Heart right ventricle (tissue), 16 donors: ENCODE measurements around the gene ADAMTS10. TPM values are rescaled to one million over a fixed set of nuclear protein-coding genes. Genes with fewer than 3 reads are reported as not detected.
A peak's percentile ranks its signal among the peaks of the same experiment; 100 is the strongest.

Source experiments
- ATAC-seq, 8 donors: fragments of 200-7000 bp; cut with Tn5 transposase; one replicate each; pipeline ENCODE4 v1.9.1; 2020; ENCODE audit warnings: mild to moderate bottlenecking in 8 of 8, moderate library complexity in 8 of 8, moderate number of reproducible peaks in 1 of 8
- DNase-seq, 2 donors: peaks; one replicate each; pipeline ENCODE4 v3.0.0-alpha.2; 2020
- H3K27ac ChIP-seq, 10 donors: fragments of 200-600 bp; sonication (generic) in 2 of 10; one replicate each; pipeline versions ENCODE4 v1.5.0 to v1.8.0; 2020 to 2022; ENCODE audit warnings: mild to moderate bottlenecking in 3 of 10
- H3K27me3 ChIP-seq, 7 donors: fragments of 200-600 bp; one replicate each; pipeline ENCODE4 v1.8.0; 2021 to 2022; ENCODE audit warnings: mild to moderate bottlenecking in 2 of 7
- H3K36me3 ChIP-seq, 9 donors: fragments of 200-600 bp; sonication (generic) in 1 of 9; one replicate each; pipeline versions ENCODE4 v1.5.0 to v1.8.0; 2020 to 2022; ENCODE audit warnings: mild to moderate bottlenecking in 2 of 9
- H3K4me1 ChIP-seq, 9 donors: fragments of 200-600 bp; sonication (generic) in 1 of 9; one replicate each; pipeline versions ENCODE4 v1.5.0 to v1.8.0; 2020 to 2022; ENCODE audit warnings: mild to moderate bottlenecking in 4 of 9
- H3K4me3 ChIP-seq, 10 donors: fragments of 200-600 bp; sonication (generic) in 2 of 10; one replicate each; pipeline versions ENCODE4 v1.5.0 to v1.8.0; 2020 to 2022; ENCODE audit warnings: mild to moderate bottlenecking in 7 of 10, moderate library complexity in 2 of 10
- H3K9me3 ChIP-seq, 11 donors: fragments of 200-600 bp in 10 of 11; sonication (generic) in 2 of 11; one replicate each; pipeline versions ENCODE4 v1.5.0 to v1.8.0; 2013 to 2022; ENCODE audit warnings: mild to moderate bottlenecking in 2 of 11, control low read depth in 1 of 11, moderate library complexity in 1 of 11
- WGBS, 2 donors: extraction: QIAGEN DNeasy Blood & Tissue Kit; methylation state at CpG; one replicate each; pipeline ENCODE4 v1.1.7; 2013; ENCODE audit warnings: inconsistent platforms in 1 of 2; 5-methylcytosine and 5-hydroxymethylcytosine counted together
- intact Hi-C, 10 donors: fragments of 100-400 bp; cut with DNase I; formaldehyde crosslinking; loops; one replicate each; pipeline versions ENCODE4 v1.11.1 to v1.14.2; 2022
- polyA plus RNA-seq, 2 donors: library from polyadenylated mRNA; stranded (reverse); fragments of 200-250 nt; gene quantifications; one replicate each; pipeline ENCODE4 v1.2.3, GENCODE V29; 2013
- total RNA-seq, 10 donors: library from RNA; stranded (reverse); fragmentation: NEBNext Ultra II Directional in 3 of 10; extraction: Animal tissue kit (Norgen Biotek cat#: 25700) in 3 of 10; gene quantifications; one replicate each; pipeline versions ENCODE4 v1.2.1 to v1.2.4, GENCODE V29; 2021 to 2023
- TF ChIP-seq, protein P1 (sequence below), 9 donors: fragments of 200-600 bp; sonication (generic) in 2 of 9; IDR thresholded peaks; one replicate each; pipeline versions ENCODE4 v1.5.0 to v1.8.0; 2021 to 2022; ENCODE audit warnings: antibody characterized with exemption in 9 of 9, mild to moderate bottlenecking in 5 of 9, moderate library complexity in 1 of 9
- donor health status: Arrhythmogenic right ventricular cardiomyopathy.
- donor health status: ischemic (EF 13 %, LVEDD 7.1; RV severe dilation, severe dysfunction).
- donor health status: healthy with polysubstance abuse.
- donor health status: DM: no; HTN: yes; CAD: no.
- donor health status: DM: no; HTN: no; CAD: no.
- donor health status: ischemic (EF 25% LVEDD 6.9; RV normal size, moderate dysfunction).
- donor health status: ischemic (EF 25% LVEDD 5.7; RV mildly dilated, moderate dysfunction).
- donor health status: healthy.
- donor health status: DM: yes; HTN: yes; CAD: no.
- donor health status: Ischemic cardiomyopathy.
- donor health status: ischemic (EF 35%, LVEDD 5.7; RV mildly dilated, moderate dysfunction).
- donor health status: nonischemic (EF 11% LVEDD 7.7; RV severe dilation, severe dysfunction).
- donor health status: DM: yes; HTN: yes; CAD: no.
- donor health status: PGD.
- donor health status: ischemic (EF 29% LVEDD 5.4; RV normal size, mild dysfunction).
- donor health status: nonischemic (EF 23%, LVEDD 6.1; RV moderate dilation, normal function).

Gene ADAMTS10
- total and polyA plus RNA-seq, 12 donors: 2.7 to 34.5 (median 8.4) TPM

DNA sequence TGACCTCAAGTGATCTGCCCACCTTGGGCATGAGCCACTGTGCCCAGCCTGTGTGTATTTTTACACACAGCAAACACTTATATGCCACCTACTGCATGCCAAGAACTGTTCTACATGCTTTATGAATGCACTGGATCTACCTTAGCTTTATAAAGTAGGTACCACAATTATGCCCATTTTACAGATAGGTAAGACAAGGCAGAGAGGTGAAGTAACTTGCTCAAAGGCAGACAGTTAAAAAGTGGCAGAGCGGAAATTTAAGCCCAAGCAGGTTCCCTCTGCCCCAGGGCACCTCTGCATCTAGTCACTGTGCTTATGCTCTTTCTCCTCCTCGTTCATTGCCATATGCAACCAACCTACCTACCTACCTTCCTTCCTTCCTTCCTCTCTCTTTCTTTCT lies 10.5 kb downstream of the ADAMTS10 start:
- 88 to 100% methylated on average over 2 of the region's 2 CpGs for WGBS, 2 donors
- intact Hi-C loops: no loop called here
- TF ChIP-seq, protein P1, sequence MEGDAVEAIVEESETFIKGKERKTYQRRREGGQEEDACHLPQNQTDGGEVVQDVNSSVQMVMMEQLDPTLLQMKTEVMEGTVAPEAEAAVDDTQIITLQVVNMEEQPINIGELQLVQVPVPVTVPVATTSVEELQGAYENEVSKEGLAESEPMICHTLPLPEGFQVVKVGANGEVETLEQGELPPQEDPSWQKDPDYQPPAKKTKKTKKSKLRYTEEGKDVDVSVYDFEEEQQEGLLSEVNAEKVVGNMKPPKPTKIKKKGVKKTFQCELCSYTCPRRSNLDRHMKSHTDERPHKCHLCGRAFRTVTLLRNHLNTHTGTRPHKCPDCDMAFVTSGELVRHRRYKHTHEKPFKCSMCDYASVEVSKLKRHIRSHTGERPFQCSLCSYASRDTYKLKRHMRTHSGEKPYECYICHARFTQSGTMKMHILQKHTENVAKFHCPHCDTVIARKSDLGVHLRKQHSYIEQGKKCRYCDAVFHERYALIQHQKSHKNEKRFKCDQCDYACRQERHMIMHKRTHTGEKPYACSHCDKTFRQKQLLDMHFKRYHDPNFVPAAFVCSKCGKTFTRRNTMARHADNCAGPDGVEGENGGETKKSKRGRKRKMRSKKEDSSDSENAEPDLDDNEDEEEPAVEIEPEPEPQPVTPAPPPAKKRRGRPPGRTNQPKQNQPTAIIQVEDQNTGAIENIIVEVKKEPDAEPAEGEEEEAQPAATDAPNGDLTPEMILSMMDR (IDR thresholded peaks at IDR 0.05): no peak
- Histone ChIP-seq H3K27me3 (no peaks in the 10 kb centered on the region), H3K4me1 (peaks cover 0 to 8% (median 0%) of the 10 kb centered on the region in 9 donors), H3K27ac (no peak overlapping the region), H3K4me3 (no peak overlapping the region), H3K36me3 (peaks cover 0 to 95% (median 11%) of the 10 kb centered on the region in 9 donors), H3K9me3 (peaks cover 0 to 9% (median 6%) of the 10 kb centered on the region in 11 donors)
- DNase-seq (no peak), ATAC-seq (no peak)

DNA sequence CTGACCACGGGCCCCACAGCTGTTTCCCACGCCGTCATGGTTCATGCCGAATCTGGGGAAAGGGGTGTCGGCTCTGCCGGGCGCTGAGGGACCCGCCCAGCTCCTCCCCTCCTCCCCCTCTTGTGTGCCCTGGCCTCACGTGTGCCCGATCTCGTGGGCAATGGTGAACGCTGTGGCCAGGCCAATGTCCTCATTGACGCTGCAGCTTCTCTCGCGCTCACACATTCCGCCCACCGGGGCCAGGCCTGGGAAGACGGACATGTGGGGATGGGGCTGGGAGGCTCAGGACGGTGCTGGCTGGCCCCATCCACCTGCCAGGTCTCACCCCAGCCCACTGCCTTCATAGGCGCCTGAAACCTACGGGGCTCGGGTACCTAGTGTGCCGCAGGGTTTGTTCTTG lies 14.3 kb downstream of the ADAMTS10 start:
- H3K27me3 ChIP-seq: peaks cover 0 to 21% (median 10%) of the 10 kb centered on the region in 7 donors
- ATAC-seq (no peak), DNase-seq (no peak)
- H3K4me3 ChIP-seq: no peak overlapping the region
- H3K9me3 ChIP-seq: peaks cover 0 to 11% (median 0%) of the 10 kb centered on the region in 11 donors
- H3K36me3 ChIP-seq: peaks cover 0 to 57% (median 0%) of the 10 kb centered on the region in 9 donors
- intact Hi-C loops: no loop called here
- WGBS, 2 donors: 90 to 92% methylated on average over 23 of the region's 23 CpGs
- TF ChIP-seq, protein P1 (IDR thresholded peaks at IDR 0.05): no peak
- no peak overlapping the region for H3K27ac ChIP-seq
- H3K4me1 ChIP-seq: peaks cover 7 to 26% (median 18%) of the 10 kb centered on the region in 9 donors

DNA sequence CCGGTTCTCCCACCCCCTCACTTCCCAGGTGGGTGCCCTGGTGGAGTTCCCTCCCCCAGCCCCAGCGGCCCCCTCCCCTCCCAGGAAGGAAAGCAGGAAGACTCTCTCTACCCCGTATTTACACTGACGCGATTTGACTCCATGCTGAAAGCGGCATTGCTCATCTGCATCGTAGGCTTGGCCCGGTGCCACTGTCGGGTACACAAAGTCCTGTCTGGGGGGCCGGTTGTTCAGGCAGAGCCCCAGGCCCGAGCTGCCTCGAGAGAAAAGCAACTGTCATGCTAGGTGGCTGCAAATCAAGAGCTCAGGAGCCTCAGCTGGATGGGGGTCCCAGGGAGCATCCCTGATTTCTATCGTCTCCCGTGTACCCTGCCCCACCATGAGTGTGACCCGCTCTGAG lies 14.9 kb downstream of the ADAMTS10 start:
- intact Hi-C loops: no loop called here
- DNase-seq (no peak), ATAC-seq (no peak)
- 76 to 81% methylated on average over 15 of the region's 15 CpGs for WGBS, 2 donors
- Histone ChIP-seq H3K4me1 (peaks cover 7 to 26% (median 18%) of the 10 kb centered on the region in 9 donors), H3K36me3 (peaks cover 0 to 52% (median 0%) of the 10 kb centered on the region in 9 donors), H3K4me3 (no peak overlapping the region), H3K27ac (no peak overlapping the region), H3K27me3 (peaks cover 0 to 22% (median 10%) of the 10 kb centered on the region in 7 donors), H3K9me3 (peaks cover 0 to 11% (median 0%) of the 10 kb centered on the region in 11 donors)
- TF ChIP-seq, protein P1 (IDR thresholded peaks at IDR 0.05): no peak

DNA sequence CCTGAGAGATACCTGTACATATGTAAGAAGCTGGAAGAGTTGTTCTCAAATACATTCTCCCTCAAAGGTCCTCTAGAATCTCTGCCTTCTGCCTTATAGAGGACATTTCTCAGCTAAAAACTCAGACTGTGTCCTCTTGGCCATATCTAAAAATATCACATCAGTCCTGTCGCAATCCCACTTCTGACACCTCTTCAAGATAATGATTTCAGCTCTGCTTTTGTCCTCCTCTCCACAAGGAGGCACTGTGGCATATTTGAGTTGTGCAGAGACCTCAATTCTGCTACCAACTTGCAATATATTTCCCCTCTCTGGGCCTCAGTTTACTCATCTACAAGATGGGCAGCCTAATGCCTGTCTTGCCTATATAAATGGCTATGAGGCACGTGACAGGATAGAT lies 16.6 kb downstream of the ADAMTS10 start:
- peaks cover 0 to 23% (median 10%) of the 10 kb centered on the region in 7 donors for H3K27me3 ChIP-seq

More for the DNA sequence above, 16.6 kb downstream of the ADAMTS10 start:
- Histone ChIP-seq H3K36me3 (peaks cover 0 to 35% (median 0%) of the 10 kb centered on the region in 9 donors), H3K4me1 (peaks cover 7 to 26% (median 18%) of the 10 kb centered on the region in 9 donors), H3K9me3 (peaks cover 0 to 11% (median 0%) of the 10 kb centered on the region in 11 donors), H3K4me3 (no peak overlapping the region), H3K27ac (no peak overlapping the region)
- no peak for DNase-seq
- intact Hi-C loops: no loop called here
- ATAC-seq: no peak
- TF ChIP-seq, protein P1 (IDR thresholded peaks at IDR 0.05): peak in 6 of 9 donors; percentile 8 to 33 (median 17)
- WGBS, 2 donors: 87 to 91% methylated on average over 2 of the region's 2 CpGs
